ENCODE data around the gene SUGCT. TPM values are rescaled to one million over a fixed set of nuclear protein-coding genes. Genes with fewer than 3 reads are reported as not detected.

Gene SUGCT
- total RNA-seq, 3 donors from 2014 or later = 2.3 to 4.5 (median 4.0) TPM

GRCh38 chr7:40502359-40502758 lies 367.6 kb downstream of the SUGCT start:
- H3K4me1 ChIP-seq = no peaks in the 10 kb centered on the region
- intact Hi-C loops (cut with DNase I; ENCODE audit: low total_unique reads) = no loop called here
- H3K36me3 ChIP-seq = no peaks in the 10 kb centered on the region
- H3K27ac ChIP-seq = no peak overlapping the region
- TF ChIP-seq POLR2AphosphoS5 (IDR thresholded peaks at IDR 0.05) (no peak), POLR2A (IDR thresholded peaks at IDR 0.05) (no peak)
- no peaks in the 10 kb centered on the region for H3K27me3 ChIP-seq
- DNase-seq (ENCODE audit: low spot score in 2 of 2) = no peak
- H3K4me3 ChIP-seq = no peak overlapping the region
- peaks cover 0 to 5% of the 10 kb centered on the region in 2 donors for H3K9me3 ChIP-seq

DNA sequence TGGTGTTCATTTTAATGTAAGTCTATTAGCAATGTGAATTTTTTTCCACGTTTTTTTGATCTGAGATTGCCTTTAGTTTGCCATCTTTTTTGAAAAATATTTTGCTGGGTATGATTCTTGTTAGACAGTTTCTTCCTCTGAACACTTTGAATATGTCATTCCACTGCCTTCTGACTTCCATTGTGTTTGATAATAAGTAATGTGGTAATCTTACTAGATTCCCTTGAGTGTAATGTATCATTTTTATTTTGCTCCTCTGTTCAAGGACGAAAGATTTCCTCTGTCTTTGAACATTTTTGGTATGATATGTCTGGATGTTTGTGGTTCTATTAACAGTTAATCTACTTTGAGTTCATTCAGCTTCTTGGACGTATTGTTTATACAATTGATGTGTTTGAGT lies 371.4 kb downstream of the SUGCT start:
- TF ChIP-seq POLR2AphosphoS5 (IDR thresholded peaks at IDR 0.05) (no peak), POLR2A (IDR thresholded peaks at IDR 0.05) (no peak)
- TF ChIP-seq, protein P1, sequence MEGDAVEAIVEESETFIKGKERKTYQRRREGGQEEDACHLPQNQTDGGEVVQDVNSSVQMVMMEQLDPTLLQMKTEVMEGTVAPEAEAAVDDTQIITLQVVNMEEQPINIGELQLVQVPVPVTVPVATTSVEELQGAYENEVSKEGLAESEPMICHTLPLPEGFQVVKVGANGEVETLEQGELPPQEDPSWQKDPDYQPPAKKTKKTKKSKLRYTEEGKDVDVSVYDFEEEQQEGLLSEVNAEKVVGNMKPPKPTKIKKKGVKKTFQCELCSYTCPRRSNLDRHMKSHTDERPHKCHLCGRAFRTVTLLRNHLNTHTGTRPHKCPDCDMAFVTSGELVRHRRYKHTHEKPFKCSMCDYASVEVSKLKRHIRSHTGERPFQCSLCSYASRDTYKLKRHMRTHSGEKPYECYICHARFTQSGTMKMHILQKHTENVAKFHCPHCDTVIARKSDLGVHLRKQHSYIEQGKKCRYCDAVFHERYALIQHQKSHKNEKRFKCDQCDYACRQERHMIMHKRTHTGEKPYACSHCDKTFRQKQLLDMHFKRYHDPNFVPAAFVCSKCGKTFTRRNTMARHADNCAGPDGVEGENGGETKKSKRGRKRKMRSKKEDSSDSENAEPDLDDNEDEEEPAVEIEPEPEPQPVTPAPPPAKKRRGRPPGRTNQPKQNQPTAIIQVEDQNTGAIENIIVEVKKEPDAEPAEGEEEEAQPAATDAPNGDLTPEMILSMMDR (IDR thresholded peaks at IDR 0.05) = no peak
- H3K36me3 ChIP-seq = no peaks in the 10 kb centered on the region
- no peak overlapping the region for H3K4me3 ChIP-seq
- intact Hi-C loops (cut with DNase I; ENCODE audit: low total_unique reads) = no loop called here
- DNase-seq (ENCODE audit: low spot score in 2 of 2) = no peak
- peaks cover 0 to 5% of the 10 kb centered on the region in 2 donors for H3K9me3 ChIP-seq
- H3K27me3 ChIP-seq = no peaks in the 10 kb centered on the region
- no peak overlapping the region for H3K27ac ChIP-seq
- H3K4me1 ChIP-seq = no peaks in the 10 kb centered on the region

DNA sequence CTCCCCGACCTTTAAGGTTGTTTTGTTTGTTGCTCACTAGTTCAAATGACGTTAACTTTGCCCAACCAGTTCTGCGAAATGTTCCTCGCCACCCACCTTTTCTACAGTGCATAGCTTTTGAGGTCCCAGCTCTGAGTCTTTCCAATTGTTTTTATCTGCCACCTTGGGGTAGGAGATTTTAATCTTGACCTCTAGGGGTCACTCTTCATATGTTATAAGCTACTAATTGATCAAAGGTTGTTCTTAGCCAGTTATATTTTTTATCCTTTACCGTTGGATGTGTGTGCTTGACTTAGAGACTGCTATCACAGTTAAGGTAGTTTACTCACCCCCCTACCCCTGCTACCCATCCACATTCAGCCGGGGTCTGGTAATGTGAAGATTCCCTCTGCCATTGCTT lies 372.4 kb downstream of the SUGCT start:
- H3K4me3 ChIP-seq = no peak overlapping the region
- intact Hi-C loops (cut with DNase I; ENCODE audit: low total_unique reads) = no loop called here
- no peak for DNase-seq (ENCODE audit: low spot score in 2 of 2)
- no peak for TF ChIP-seq POLR2AphosphoS5 (IDR thresholded peaks at IDR 0.05)
- TF ChIP-seq POLR2A (IDR thresholded peaks at IDR 0.05) = no peak
- TF ChIP-seq, protein P1 (IDR thresholded peaks at IDR 0.05) = no peak
- H3K27ac ChIP-seq = no peak overlapping the region
- peaks cover 0 to 5% of the 10 kb centered on the region in 2 donors for H3K9me3 ChIP-seq
- no peaks in the 10 kb centered on the region for H3K36me3 ChIP-seq
- H3K4me1 ChIP-seq = no peaks in the 10 kb centered on the region
- H3K27me3 ChIP-seq = no peaks in the 10 kb centered on the region

- intact Hi-C loops (cut with DNase I; ENCODE audit: low total_unique reads) = no loop called here
- DNase-seq (ENCODE audit: low spot score in 2 of 2) = no peak
- no peak overlapping the region for H3K27ac ChIP-seq
Measured at GRCh38 chr7:40509287-40509996, 374.6 kb downstream of the SUGCT start.

DNA sequence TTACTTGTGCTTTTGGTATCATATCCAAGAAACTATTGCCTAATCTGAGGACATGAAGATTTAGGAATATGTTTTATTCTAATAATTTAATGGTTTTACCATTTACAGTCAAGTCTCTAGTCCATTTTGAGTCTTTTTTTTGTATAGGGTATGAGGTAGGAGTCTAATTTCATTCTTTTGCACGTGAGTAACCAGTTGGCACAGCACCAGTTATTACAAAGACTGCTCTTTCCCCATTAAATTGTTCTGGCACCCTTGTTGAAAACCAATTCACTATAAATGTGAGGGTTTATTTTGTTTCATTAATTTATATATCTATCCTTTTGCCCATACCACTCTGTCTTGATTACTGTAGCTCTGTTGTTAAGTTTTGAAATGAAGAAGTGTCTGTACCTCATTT lies 381.6 kb downstream of the SUGCT start:
- intact Hi-C loops (cut with DNase I; ENCODE audit: low total_unique reads) = no loop called here

More at GRCh38 chr7:40509287-40509996, 374.6 kb downstream of the SUGCT start:
- Histone ChIP-seq H3K4me3 (no peak overlapping the region), H3K9me3 (peaks cover 0 to 5% of the 10 kb centered on the region in 2 donors), H3K27me3 (no peaks in the 10 kb centered on the region), H3K36me3 (no peaks in the 10 kb centered on the region), H3K4me1 (no peaks in the 10 kb centered on the region)
- TF ChIP-seq POLR2AphosphoS5 (IDR thresholded peaks at IDR 0.05) (no peak), POLR2A (IDR thresholded peaks at IDR 0.05) (no peak)
- TF ChIP-seq, protein P1 (IDR thresholded peaks at IDR 0.05) = no peak

More for the DNA sequence above, 381.6 kb downstream of the SUGCT start:
- DNase-seq (ENCODE audit: low spot score in 2 of 2) = no peak
- H3K4me1 ChIP-seq = no peaks in the 10 kb centered on the region
- no peak overlapping the region for H3K27ac ChIP-seq
- H3K27me3 ChIP-seq = no peaks in the 10 kb centered on the region
- H3K4me3 ChIP-seq = no peak overlapping the region
- H3K9me3 ChIP-seq = no peaks in the 10 kb centered on the region
- TF ChIP-seq POLR2A (IDR thresholded peaks at IDR 0.05) = no peak
- TF ChIP-seq, protein P1 (IDR thresholded peaks at IDR 0.05) = no peak
- no peak for TF ChIP-seq POLR2AphosphoS5 (IDR thresholded peaks at IDR 0.05)
- H3K36me3 ChIP-seq = no peaks in the 10 kb centered on the region
